D341Med (cell line): ENCODE measurements around the gene C14orf132.
"Not testable (repeated sequence)": the region's sequence is repeated elsewhere in the genome, so short reads cannot be mapped to it uniquely, and the experiment has no call there.

Source experiments
- DNase-seq: peaks from one replicate; pipeline ENCODE4 v3.0.0; 2012; ENCODE audit warnings: low spot score

C14orf132 gene

GRCh38 chr14:96059519-96060135 is 20.5 kb downstream of the C14orf132 start:
- DNase-seq = no peak

- no peak for DNase-seq
Measured at GRCh38 chr14:96060186-96060933, 21.2 kb downstream of the C14orf132 start.

DNA sequence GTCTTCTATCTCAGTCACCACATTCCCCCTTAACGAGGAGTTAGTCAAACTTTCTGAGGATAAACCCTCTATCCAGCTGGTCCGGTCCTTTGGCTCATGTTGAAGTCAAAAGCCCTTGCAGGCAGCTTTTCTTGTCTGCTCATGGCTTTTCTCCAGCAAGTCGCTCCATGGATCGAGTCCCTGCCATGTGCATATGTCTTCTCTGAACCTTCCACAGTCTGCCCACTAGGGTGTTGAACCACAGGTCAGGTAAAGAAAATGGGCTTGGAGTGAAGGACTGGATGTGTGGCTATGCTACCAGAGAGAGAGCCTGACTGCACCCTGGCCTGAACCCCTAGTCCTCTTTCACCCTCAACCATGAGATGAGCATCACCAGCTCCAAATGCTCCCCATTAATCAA is 22.8 kb downstream of the C14orf132 start:
- DNase-seq = no peak

- no peak for DNase-seq
Measured at GRCh38 chr14:96062506-96062905, 23.3 kb downstream of the C14orf132 start.

- DNase-seq = no peak
Measured at GRCh38 chr14:96064866-96065265, 25.7 kb downstream of the C14orf132 start.

- no peak for DNase-seq
Measured at GRCh38 chr14:96065661-96066459, 26.7 kb downstream of the C14orf132 start.

- no peak for DNase-seq
Measured at GRCh38 chr14:96066976-96067375, 27.8 kb downstream of the C14orf132 start.

GRCh38 chr14:96067985-96068930 is 29.1 kb downstream of the C14orf132 start:
- DNase-seq = no peak

DNA sequence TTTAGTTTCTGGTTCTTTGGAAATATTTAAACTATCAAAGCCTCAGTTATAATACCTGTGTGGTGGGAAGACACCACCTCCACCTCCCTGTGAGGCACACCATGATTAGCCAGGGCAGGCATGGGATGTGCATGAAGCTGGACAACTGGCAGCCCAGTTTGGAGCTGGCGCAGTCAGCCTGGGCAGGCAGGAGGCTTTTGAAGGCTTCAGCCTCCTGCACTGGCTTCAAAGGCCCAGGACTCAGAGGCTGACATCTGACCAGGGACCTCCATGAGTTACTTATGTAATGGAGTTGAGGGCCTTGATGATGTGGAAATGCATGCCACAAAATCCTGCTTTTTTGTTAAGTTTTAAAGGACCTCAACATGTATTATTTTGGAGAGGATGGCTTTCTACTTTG is 30.3 kb downstream of the C14orf132 start:
- no peak for DNase-seq

- no peak for DNase-seq
Measured at GRCh38 chr14:96071561-96071960, 32.4 kb downstream of the C14orf132 start.

GRCh38 chr14:96072076-96072475 is 32.9 kb downstream of the C14orf132 start:
- no peak for DNase-seq

- DNase-seq = no peak
Measured at GRCh38 chr14:96072746-96073145, 33.6 kb downstream of the C14orf132 start.

DNA sequence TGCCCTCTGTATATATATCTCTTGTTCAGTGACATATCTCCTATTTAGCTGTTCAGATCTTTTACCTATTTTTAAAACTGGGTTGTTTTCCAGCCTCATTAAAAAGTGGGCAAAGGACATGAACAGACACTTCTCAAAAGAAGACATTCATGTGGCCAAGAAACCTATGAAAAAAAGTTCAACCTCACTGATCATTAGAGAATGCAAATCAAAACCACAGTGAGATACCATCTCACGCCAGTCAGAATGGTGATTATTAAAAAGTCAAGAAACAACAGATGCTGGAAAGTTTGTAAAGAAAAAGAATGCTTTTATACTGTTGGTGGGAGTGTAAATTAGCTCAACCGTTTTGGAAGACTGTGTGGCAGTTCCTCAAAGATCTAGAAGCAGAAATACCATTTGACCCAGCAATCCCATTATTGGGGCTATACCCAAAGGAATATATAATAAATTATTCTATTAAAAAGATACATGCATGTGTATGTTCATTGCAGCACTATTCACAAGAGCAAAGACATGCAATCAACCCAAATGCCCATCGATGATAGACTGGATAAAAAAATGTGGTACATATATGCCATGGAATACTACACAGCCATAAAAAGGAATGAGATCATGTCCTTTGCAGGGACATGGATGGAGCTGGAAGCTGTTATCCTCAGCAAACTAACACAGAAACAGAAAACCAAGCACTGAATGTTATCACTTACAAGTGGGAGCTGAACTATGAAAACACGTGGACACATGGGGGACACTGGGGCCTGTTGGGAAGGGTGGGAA is 34.3 kb downstream of the C14orf132 start:
- DNase-seq = not testable (repeated sequence)

GRCh38 chr14:96077983-96078624 is 38.9 kb downstream of the C14orf132 start:
- no peak for DNase-seq

DNA sequence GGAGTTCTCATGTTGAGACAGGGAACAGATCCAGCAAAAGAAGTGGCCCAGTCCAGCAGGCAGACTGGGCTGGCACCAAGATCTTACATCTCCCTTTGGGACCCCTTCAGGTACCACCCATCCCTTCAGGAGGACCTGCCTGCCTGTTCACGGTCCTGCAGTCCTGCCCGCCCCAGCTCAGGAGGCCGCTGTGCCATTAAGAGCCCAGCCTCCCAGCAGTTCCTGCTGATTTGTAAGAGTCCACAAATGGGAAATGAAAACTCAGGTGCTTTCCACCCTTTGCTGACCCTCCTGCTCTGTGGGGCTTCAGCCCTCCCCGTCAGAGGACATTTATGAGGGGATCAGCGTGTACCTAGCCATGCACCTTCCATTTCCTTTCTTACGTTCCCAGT is 39.5 kb downstream of the C14orf132 start:
- no peak for DNase-seq

DNA sequence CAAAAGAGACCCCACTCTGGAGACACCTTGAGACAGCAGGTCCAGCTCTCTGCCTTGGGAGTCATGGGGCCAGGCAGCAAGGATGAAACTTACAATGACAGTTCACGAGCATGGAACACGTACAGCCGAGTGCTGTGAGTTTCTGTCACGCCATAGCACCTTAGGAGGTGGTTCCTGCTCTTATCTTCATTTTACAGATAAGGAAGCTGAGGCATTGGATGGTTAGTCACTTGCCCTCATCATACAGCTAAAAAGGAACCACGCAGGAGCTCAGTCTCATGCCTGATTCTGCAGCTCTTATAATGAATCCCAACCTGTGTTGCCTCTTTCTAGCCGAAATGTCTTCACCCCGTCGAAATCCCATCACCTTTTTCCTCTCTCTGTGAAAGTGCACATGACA is 39.9 kb downstream of the C14orf132 start:
- DNase-seq = no peak

DNA sequence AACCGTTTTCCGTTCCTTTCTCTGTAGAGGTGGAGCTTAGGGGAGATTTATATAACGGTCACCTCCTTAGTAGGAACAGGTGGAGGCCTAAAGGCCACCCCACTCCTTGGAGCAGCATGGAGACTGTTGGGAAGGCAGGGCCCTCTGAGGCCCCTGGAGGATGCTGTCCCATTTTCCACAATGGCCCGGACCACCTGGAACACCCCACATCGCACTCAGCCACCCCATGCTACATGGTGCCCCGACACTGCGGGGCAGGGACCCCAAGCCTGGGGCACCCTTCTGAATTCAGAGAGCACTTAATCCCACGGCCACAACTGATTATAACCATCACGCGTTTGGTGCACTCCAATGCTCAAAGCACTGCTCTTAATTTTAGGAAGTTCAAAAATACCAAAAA is 41.4 kb downstream of the C14orf132 start:
- no peak for DNase-seq

DNA sequence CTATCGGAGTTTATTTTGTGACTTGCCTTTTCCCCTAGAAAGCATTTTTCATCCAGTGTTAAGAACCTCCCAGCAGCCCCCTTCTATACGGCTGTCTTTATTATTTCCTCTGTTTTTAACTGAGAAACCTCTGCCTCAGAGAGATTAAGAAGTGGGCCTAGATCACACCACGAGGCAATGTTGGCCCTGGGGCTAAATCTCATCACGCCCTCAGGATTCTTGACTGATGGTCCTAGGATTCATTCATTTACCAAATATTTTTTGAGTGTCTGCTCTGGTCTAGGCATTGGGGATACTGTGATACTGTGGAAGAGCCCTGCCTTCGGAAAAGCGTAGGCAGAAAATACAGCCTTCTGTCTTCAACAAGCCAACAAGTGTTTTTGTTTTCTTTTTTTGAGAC is 42.1 kb downstream of the C14orf132 start:
- DNase-seq = no peak

DNA sequence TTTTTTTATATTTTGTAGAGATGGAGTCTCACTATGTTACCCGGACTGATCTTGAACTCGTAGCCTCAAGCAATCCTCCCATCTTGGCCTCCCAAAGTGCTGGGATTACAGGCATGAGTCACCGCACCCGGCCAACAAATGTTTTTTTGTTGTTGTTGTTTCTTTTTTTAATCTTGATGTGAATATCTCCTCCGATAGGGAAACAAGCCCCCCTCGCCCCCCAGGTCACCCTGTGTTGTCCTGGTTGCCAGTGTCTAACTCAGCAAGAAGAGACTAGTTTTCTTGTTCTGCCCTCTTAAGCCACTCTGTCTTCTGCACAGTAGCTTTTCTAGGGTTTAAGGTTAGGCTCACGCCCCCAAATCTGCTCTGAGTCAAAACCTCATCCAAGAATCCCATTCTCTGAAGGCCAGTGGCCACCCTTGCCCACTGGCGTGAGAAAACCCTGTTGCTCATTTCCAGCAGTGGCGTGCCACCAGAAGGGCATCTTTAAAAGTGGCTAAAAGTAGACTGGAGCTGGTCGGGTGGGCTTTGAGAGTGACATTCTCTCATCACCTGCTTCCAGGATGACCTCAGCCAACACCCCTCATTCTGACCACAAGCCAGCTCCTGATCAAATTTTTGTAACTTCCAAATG is 42.7 kb downstream of the C14orf132 start:
- no peak for DNase-seq
